Gastrocnemius medialis (tissue), 4 donors: ENCODE results near the gene MED22. TPM values are rescaled to one million over a fixed set of nuclear protein-coding genes. Genes with fewer than 3 reads are reported as not detected.

Source experiments
- ATAC-seq, 2 donors: fragments of 150-250 bp; one replicate each; pipeline ENCODE4 v1.9.1; 2016
- DNase-seq, 2 donors: peaks; one replicate each; pipeline ENCODE4 v3.0.0-alpha.2; 2019
- H3K27ac ChIP-seq, 4 donors: fragments of 200-600 bp; sonication (generic); 1 replicate in 1 of 4; 2 replicates in 3 of 4; pipeline ENCODE4 v1.5.1; 2016 to 2018; ENCODE audit warnings: mild to moderate bottlenecking in 2 of 4, moderate library complexity in 1 of 4
- H3K27me3 ChIP-seq, 3 donors: fragments of 200-600 bp; sonication (generic) in 2 of 3; 1 replicate in 1 of 3; 2 replicates in 2 of 3; pipeline versions ENCODE4 v1.5.1 to v1.6.0; 2016 to 2019; ENCODE audit warnings: mild to moderate bottlenecking in 1 of 3, moderate library complexity in 1 of 3
- H3K36me3 ChIP-seq, 2 donors: fragments of 200-600 bp; sonication (generic) in 1 of 2; one replicate each; pipeline ENCODE4 v1.5.1; 2017 to 2018
- H3K4me1 ChIP-seq, 2 donors: fragments of 200-600 bp; sonication (generic) in 1 of 2; one replicate each; pipeline ENCODE4 v1.5.1; 2016 to 2017; ENCODE audit warnings: mild to moderate bottlenecking in 2 of 2
- H3K4me3 ChIP-seq, 4 donors: fragments of 200-600 bp; sonication (generic) in 3 of 4; 1 replicate in 1 of 4; 2 replicates in 3 of 4; pipeline ENCODE4 v1.5.1; 2016 to 2019; ENCODE audit warnings: mild to moderate bottlenecking in 2 of 4
- H3K9me3 ChIP-seq, 3 donors: fragments of 200-600 bp; sonication (generic) in 2 of 3; 1 replicate in 1 of 3; 2 replicates in 2 of 3; pipeline ENCODE4 v1.5.1; 2016 to 2019
- POLR2A ChIP-seq, 2 donors: fragments of 450-650 bp; IDR thresholded peaks; one replicate each; pipeline ENCODE4 v1.6.1; 2017; ENCODE audit warnings: antibody characterized with exemption in 2 of 2, mild to moderate bottlenecking in 2 of 2, moderate library complexity in 2 of 2
- in situ Hi-C, 4 donors: fragments of 200-750 bp; cut with MboI; loops; one replicate each; pipeline versions ENCODE4 v1.15.0 to v1.8.0; 2017; ENCODE audit warnings: low sequenced_read_pairs in 4 of 4
- intact Hi-C: fragments of 100-400 bp; cut with DNase I; formaldehyde crosslinking; loops from one replicate; pipeline ENCODE4 v1.15.1; 2023; ENCODE audit warnings: low total_unique reads
- total RNA-seq, 4 donors: library from RNA; depleted of rRNA; stranded (reverse); fragments of >200 nt; gene quantifications; one replicate each; pipeline versions ENCODE4 v1.1.0 to v1.2.3, GENCODE V29; 2016
- TF ChIP-seq, protein P1 (sequence below), 5 experiments: fragments of 450-650 bp in 3 of 5; fragments of 200-600 bp in 2 of 5; sonication (generic) in 2 of 5; IDR thresholded peaks in 4 of 5; conservative IDR thresholded peaks in 1 of 5; 1 replicate in 4 of 5; 2 replicates in 1 of 5; pipeline ENCODE4 v1.5.1; 2016 to 2019; ENCODE audit warnings: antibody characterized with exemption in 5 of 5, mild to moderate bottlenecking in 3 of 5, moderate library complexity in 3 of 5

The MED22 gene
- total RNA-seq, 4 donors from 2014 or later = 8.5 to 23.4 (median 13.0) TPM

GRCh38 chr9:133306242-133307204 is 41.4 kb downstream of the MED22 start:
- Histone ChIP-seq H3K4me3 (no peak overlapping the region), H3K4me1 (no peaks in the 10 kb centered on the region), H3K27me3 (peaks cover 12 to 24% (median 13%) of the 10 kb centered on the region in 3 donors), H3K9me3 (no peaks in the 10 kb centered on the region), H3K27ac (no peak overlapping the region), H3K36me3 (no peaks in the 10 kb centered on the region)
- intact Hi-C loops = no loop called here
- DNase-seq (no peak), ATAC-seq (no peak)
- TF ChIP-seq, protein P1, sequence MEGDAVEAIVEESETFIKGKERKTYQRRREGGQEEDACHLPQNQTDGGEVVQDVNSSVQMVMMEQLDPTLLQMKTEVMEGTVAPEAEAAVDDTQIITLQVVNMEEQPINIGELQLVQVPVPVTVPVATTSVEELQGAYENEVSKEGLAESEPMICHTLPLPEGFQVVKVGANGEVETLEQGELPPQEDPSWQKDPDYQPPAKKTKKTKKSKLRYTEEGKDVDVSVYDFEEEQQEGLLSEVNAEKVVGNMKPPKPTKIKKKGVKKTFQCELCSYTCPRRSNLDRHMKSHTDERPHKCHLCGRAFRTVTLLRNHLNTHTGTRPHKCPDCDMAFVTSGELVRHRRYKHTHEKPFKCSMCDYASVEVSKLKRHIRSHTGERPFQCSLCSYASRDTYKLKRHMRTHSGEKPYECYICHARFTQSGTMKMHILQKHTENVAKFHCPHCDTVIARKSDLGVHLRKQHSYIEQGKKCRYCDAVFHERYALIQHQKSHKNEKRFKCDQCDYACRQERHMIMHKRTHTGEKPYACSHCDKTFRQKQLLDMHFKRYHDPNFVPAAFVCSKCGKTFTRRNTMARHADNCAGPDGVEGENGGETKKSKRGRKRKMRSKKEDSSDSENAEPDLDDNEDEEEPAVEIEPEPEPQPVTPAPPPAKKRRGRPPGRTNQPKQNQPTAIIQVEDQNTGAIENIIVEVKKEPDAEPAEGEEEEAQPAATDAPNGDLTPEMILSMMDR (IDR thresholded peaks at IDR 0.05 in 4 of 5, conservative IDR thresholded peaks at IDR 0.05 in 1 of 5) = no peak
- TF ChIP-seq POLR2A (IDR thresholded peaks at IDR 0.05) = no peak
- in situ Hi-C loops = no loop called here

DNA sequence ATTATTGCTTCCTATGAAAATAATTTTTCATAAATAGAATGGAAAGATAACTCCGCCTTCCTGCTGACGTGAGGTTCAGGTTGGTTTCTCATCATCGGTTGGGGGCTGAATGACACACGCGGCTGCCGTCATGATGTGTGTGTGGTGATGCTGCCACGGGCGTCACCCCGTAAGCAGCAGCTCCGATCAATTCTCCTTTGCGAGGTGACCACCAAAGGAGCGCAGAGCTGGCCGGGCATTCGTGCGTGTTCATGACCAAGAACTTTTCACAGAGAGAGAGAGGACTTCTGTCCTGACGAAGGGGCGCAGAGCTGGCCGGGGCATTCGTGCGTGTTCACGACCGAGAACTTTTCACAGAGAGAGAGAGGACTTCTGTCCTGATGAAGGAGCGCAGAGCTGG is 42.2 kb downstream of the MED22 start:
- TF ChIP-seq POLR2A (IDR thresholded peaks at IDR 0.05) = no peak
- TF ChIP-seq, protein P1 (IDR thresholded peaks at IDR 0.05 in 4 of 5, conservative IDR thresholded peaks at IDR 0.05 in 1 of 5) = no peak
- in situ Hi-C loops = no loop called here
- Histone ChIP-seq H3K9me3 (no peaks in the 10 kb centered on the region), H3K27me3 (peaks cover 12 to 24% (median 13%) of the 10 kb centered on the region in 3 donors), H3K4me3 (no peak overlapping the region), H3K36me3 (no peaks in the 10 kb centered on the region), H3K27ac (no peak overlapping the region), H3K4me1 (no peaks in the 10 kb centered on the region)
- DNase-seq = no peak
- ATAC-seq = no peak
- intact Hi-C loops = no loop called here

- Histone ChIP-seq H3K4me3 (no peak overlapping the region), H3K27ac (no peak overlapping the region), H3K9me3 (no peaks in the 10 kb centered on the region), H3K4me1 (no peaks in the 10 kb centered on the region), H3K36me3 (no peaks in the 10 kb centered on the region), H3K27me3 (peaks cover 12 to 24% (median 15%) of the 10 kb centered on the region in 3 donors)
- in situ Hi-C loops (no loop called here), intact Hi-C loops (no loop called here)
- DNase-seq = no peak
- no peak for TF ChIP-seq POLR2A (IDR thresholded peaks at IDR 0.05)
- TF ChIP-seq, protein P1 (IDR thresholded peaks at IDR 0.05 in 4 of 5, conservative IDR thresholded peaks at IDR 0.05 in 1 of 5) = no peak
- no peak for ATAC-seq
These were observed 43.2 kb downstream of the MED22 start for GRCh38 chr9:133304477-133305377.

GRCh38 chr9:133304158-133304470 is 43.8 kb downstream of the MED22 start:
- peaks cover 12 to 24% (median 17%) of the 10 kb centered on the region in 3 donors for H3K27me3 ChIP-seq
- no peak for ATAC-seq

More at GRCh38 chr9:133304158-133304470, 43.8 kb downstream of the MED22 start:
- H3K4me1 ChIP-seq = no peaks in the 10 kb centered on the region
- H3K4me3 ChIP-seq = no peak overlapping the region
- DNase-seq = no peak
- H3K27ac ChIP-seq = no peak overlapping the region
- in situ Hi-C loops (no loop called here), intact Hi-C loops (no loop called here)
- no peaks in the 10 kb centered on the region for H3K9me3 ChIP-seq
- TF ChIP-seq, protein P1 (IDR thresholded peaks at IDR 0.05 in 4 of 5, conservative IDR thresholded peaks at IDR 0.05 in 1 of 5) = no peak
- no peak for TF ChIP-seq POLR2A (IDR thresholded peaks at IDR 0.05)
- no peaks in the 10 kb centered on the region for H3K36me3 ChIP-seq
